Activated naive CD8-positive, alpha-beta T cell treated with anti-CD3 and anti-CD28 coated beads, Interleukin-2, amount 10 ng/mL, durations not matched to agents 7 days and 5 days (primary cell): ENCODE measurements around the gene SPC25. TPM values are rescaled to one million over a fixed set of nuclear protein-coding genes. Genes with fewer than 3 reads are reported as not detected.
A peak's percentile ranks its signal among the peaks of the same experiment; 100 is the strongest.
"Not testable (repeated sequence)": the region's sequence is repeated elsewhere in the genome, so short reads cannot be mapped to it uniquely, and the experiment has no call there.

Experiments used
- ATAC-seq: fragments of 150-1000 bp; cut with Tn5 transposase; one replicate; pipeline ENCODE4 v1.10.0; 2021; ENCODE audit warnings: low read depth, moderate library complexity
- POLR2A ChIA-PET: fragments of 350-600 bp; sonication (Branson Sonifier 250); formaldehyde crosslinking; loops from one replicate; lab custom pipeline; 2021; ENCODE audit warnings: antibody characterized with exemption; lab: Charles Lee
- DNase-seq: peaks from one replicate; pipeline ENCODE4 v3.0.0; 2021
- H3K27ac Mint-ChIP-seq: one replicate; pipeline ENCODE4 v1.8.0; 2022; ENCODE audit warnings: mild to moderate bottlenecking, mixed read lengths
- H3K27me3 Mint-ChIP-seq: one replicate; pipeline ENCODE4 v1.8.0; 2022; ENCODE audit warnings: mild to moderate bottlenecking, moderate library complexity, mixed read lengths
- H3K36me3 Mint-ChIP-seq: one replicate; pipeline ENCODE4 v1.8.0; 2021; ENCODE audit warnings: mild to moderate bottlenecking, mixed read lengths
- H3K4me1 Mint-ChIP-seq: one replicate; pipeline ENCODE4 v1.8.0; 2021; ENCODE audit warnings: mixed read lengths
- H3K4me3 Mint-ChIP-seq: one replicate; pipeline ENCODE4 v1.8.0; 2022; ENCODE audit warnings: mild to moderate bottlenecking, moderate library complexity, mixed read lengths
- H3K9me3 Mint-ChIP-seq: one replicate; pipeline ENCODE4 v1.8.0; 2021; ENCODE audit warnings: mixed read lengths
- total RNA-seq, 2 experiments: library from RNA; stranded (reverse); gene quantifications; one replicate each; pipeline ENCODE4 v1.2.3, GENCODE V29; 2021

SPC25 gene, protein sequence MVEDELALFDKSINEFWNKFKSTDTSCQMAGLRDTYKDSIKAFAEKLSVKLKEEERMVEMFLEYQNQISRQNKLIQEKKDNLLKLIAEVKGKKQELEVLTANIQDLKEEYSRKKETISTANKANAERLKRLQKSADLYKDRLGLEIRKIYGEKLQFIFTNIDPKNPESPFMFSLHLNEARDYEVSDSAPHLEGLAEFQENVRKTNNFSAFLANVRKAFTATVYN
- 10 to 100 TPM; 35.6 to 40.0 TPM for total RNA-seq

DNA sequence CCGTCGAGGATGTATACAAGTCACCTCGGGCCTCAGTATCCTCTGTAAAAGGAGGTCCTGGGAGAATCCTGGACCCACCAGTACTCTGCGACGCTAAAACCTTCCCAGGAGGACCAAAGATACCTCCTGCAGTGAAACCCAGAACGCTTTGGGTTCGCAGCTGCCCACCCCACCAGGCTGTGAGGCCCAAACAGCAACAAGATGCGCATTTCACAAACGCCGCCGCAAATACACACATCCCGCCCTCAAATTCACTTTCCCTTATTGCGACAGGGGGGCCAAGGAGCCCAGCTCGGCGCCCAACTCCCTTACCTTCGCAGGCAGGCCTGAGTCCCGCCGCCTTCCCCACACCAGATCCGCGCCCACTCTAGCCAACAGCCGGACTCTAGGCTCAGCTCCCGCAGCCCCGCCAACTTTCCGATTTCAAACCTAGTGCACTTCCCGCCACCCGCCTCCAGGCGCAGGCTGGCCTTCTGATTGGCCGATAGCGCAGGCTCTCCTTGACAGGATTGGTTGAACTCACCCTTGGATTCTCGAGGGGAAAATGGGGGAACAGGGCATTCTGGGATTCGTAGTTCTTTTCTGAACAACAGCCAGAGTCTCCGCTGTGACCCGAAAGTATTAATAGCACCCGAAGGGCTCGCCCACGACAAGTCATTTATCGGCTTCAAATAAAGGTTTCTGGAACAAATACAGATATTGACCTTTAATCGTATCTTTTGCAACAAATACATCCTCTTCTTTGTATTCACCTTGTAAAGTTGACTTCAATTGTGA, at the start of gene SPC25:
SPC25 (minus strand) TSS at position 425 of the 777 bp plus-strand sequence. CDS start 911 bp downstream, outside the sequence.
- Mint-ChIP-seq H3K36me3 (peaks cover 23% of the 10 kb centered on the region), H3K27me3 (peaks cover 32% of the 10 kb centered on the region), H3K27ac (peak within 1 kb of the TSS; percentile 95), H3K4me3 (peak within 1 kb of the TSS; percentile 93), H3K9me3 (no peaks in the 10 kb centered on the region), H3K4me1 (peaks cover 15% of the 10 kb centered on the region)
- ATAC-seq (peak; percentile 99), DNase-seq (peak; percentile 88)
- POLR2A ChIA-PET = no interaction called here

DNA sequence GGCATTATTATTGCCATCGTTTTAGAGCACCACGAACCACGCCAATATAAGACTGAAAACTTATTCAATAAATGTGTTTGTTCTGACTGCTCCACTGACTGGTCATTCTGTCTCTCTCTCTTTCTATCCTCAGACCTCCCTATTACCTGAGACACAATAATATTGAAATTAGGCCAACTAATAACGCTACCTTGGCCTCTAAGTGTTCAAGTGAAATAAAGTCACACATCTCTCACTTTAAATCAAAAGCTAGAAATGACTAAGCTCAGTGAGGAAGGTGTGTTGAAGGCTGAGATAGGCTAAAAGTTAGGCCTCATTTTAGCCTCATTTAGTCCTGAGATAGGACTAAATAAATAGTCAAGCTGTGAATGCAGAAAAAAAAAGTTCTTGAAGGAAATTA, 49.7 kb upstream of the SPC25 start:
- Mint-ChIP-seq H3K4me1 (no peaks in the 10 kb centered on the region), H3K4me3 (no peak overlapping the region), H3K27me3 (peaks cover 10% of the 10 kb centered on the region), H3K36me3 (no peaks in the 10 kb centered on the region), H3K27ac (no peak overlapping the region), H3K9me3 (no peaks in the 10 kb centered on the region)
- POLR2A ChIA-PET = no interaction called here
- ATAC-seq (no peak), DNase-seq (no peak)

DNA sequence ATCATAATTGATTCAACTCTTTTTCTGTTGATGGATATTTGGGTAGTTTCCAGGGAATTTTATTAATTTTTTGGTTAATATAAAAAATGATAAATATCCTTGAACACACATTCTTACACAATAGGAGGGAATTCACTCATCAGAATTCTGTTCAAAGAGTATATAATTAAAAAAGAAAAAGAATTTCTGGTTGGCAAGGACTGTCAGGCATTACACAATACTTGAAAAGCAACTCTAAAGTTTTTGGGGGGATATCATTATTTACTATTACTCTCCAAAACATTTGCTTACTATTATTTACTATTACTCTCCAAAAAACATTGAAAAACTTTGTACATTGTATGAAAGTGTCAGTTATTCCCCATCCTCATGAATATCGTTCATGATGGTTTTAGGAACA, 48.8 kb upstream of the SPC25 start:
- POLR2A ChIA-PET = no interaction called here
- Mint-ChIP-seq H3K27me3 (peaks cover 5% of the 10 kb centered on the region), H3K36me3 (no peaks in the 10 kb centered on the region), H3K4me1 (no peaks in the 10 kb centered on the region), H3K9me3 (no peaks in the 10 kb centered on the region), H3K27ac (no peak overlapping the region), H3K4me3 (no peak overlapping the region)
- no peak for DNase-seq
- ATAC-seq = no peak

DNA sequence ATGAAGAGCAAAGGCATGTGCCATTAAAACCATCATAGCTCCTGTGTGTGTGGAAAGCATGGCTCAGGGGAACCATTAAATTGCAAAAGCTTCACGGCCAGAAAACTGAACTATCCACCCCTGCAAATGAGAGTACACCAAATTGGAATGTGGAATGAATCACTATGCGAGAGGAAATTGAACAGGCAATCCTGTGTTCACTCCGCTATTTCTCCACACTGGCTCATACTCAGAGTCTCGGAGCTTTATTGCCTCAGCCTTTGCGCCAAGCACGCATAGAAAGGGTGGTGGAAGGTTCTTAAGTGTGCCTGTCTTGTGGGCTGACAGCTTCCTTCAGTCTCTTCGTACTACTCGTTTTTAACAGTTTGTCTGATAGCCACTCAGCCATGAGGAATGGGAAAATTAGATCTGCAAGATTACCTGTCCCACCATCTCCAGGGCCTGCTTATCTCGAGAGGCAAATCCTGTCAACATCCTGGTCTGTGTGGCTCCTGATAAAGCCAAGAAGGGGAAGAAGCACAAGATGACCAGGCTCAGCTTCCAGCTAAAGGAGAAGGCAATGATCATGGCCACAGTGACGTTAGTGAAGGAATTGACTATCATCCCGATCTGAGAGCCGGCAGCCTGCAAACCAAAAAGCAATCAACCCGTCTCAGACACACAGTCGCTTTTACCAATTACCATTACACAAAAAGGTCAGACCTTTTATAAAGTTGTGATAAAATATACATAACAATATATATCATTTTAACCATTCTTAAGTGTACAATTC, 45.8 kb upstream of the SPC25 start:
- POLR2A ChIA-PET = no interaction called here
- Mint-ChIP-seq H3K36me3 (no peaks in the 10 kb centered on the region), H3K4me1 (no peaks in the 10 kb centered on the region), H3K4me3 (no peak overlapping the region), H3K9me3 (no peaks in the 10 kb centered on the region), H3K27me3 (peaks cover 10% of the 10 kb centered on the region), H3K27ac (no peak overlapping the region)
- DNase-seq (no peak), ATAC-seq (no peak)

DNA sequence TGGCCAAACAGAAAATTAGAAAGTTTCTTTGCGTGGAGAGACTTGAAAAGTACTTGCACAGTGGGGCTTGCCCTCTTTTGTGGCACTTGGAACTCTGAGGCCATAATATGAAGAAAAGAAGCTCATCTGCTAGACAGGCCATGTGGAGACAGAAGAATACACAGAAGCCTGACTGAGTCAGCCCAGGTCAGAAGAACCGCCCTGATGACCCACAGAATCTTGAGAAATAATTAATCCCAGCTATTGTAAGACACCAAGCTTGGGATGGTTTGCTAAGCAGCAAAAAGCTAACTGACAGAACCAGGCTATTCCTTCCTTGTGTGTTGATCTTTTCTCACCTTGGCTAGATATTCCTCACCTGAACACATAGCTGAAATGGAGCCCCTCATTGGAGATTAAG, 44.6 kb upstream of the SPC25 start:
- Mint-ChIP-seq H3K36me3 (no peaks in the 10 kb centered on the region), H3K27me3 (peaks cover 19% of the 10 kb centered on the region)

DNA sequence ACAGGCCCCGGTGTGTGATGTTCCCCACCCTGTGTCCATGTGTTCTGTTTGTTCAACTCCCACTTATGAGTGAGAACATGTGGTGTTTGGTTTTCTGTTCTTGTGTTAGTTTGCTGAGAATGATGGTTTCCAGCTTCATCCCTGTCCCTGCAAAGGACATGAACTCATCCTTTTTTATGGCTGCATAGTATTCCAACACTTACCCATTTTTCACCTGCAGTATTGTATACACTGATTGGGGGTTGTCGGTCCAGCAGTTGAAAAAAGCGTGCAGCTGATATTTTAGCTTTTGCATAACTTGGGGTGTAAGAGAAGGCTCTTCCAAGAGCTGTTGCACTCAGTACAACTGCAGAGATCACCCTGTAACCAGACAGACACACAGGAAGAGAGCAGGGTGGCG, 41.9 kb upstream of the SPC25 start:
- H3K4me1 Mint-ChIP-seq, DNase-seq, H3K9me3 Mint-ChIP-seq, ATAC-seq, POLR2A ChIA-PET, H3K27ac Mint-ChIP-seq, H3K36me3 Mint-ChIP-seq, H3K4me3 Mint-ChIP-seq: not testable (repeated sequence)
- H3K27me3 Mint-ChIP-seq = peaks cover 39% of the 10 kb centered on the region

More for the DNA sequence above, 44.6 kb upstream of the SPC25 start:
- POLR2A ChIA-PET = no interaction called here
- no peak for ATAC-seq
- H3K27ac Mint-ChIP-seq = no peak overlapping the region
- H3K9me3 Mint-ChIP-seq = no peaks in the 10 kb centered on the region
- H3K4me1 Mint-ChIP-seq = no peaks in the 10 kb centered on the region
- H3K4me3 Mint-ChIP-seq = no peak overlapping the region
- no peak for DNase-seq

DNA sequence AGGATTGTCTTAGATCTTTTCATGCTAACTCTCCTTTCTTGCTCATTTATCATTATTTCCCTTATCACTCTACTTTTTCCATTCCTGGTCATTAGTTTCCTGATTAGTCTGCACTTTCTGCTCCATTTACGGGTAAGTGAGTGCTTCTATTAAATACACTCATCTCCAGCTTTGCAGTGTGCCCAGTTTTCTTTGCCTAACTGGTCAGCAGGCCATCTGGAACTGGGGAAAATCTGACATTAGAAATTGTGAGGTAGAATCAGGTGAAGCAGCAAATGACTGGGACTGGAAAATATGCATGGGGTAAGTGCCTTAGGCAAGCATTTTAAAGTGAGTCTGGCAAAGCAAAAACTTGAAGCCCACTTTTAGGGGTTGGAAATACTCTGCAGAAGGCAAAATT, 40.0 kb upstream of the SPC25 start:
- no peaks in the 10 kb centered on the region for H3K36me3 Mint-ChIP-seq
- H3K27me3 Mint-ChIP-seq = peaks cover 51% of the 10 kb centered on the region
- H3K4me3 Mint-ChIP-seq = no peak overlapping the region
- DNase-seq (no peak), ATAC-seq (no peak)
- H3K4me1 Mint-ChIP-seq = no peaks in the 10 kb centered on the region
- H3K9me3 Mint-ChIP-seq = no peaks in the 10 kb centered on the region
- H3K27ac Mint-ChIP-seq = no peak overlapping the region
- POLR2A ChIA-PET = no interaction called here

DNA sequence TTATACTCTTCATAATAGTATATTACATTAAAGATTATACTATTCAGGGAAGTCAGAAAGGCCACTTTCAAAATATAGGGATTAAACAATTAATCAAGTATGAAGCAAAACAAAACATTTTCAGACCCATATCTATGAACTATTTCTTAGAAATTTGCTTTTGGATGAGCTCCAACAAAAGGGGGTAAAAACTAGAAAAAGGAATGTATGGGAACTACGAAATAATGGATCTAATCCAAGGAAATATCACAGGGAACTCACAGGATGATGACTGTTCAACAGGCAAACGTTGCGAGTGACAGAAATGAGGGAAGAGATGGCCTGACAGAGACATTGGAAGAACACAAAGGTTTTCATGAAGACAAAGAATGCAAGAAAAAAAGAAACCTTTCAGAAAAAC, 38.8 kb upstream of the SPC25 start:
- POLR2A ChIA-PET = no interaction called here
- DNase-seq (no peak), ATAC-seq (no peak)
- H3K9me3 Mint-ChIP-seq = no peaks in the 10 kb centered on the region
- H3K27me3 Mint-ChIP-seq = peaks cover 58% of the 10 kb centered on the region
- H3K4me1 Mint-ChIP-seq = no peaks in the 10 kb centered on the region
- H3K36me3 Mint-ChIP-seq = no peaks in the 10 kb centered on the region
- H3K27ac Mint-ChIP-seq = no peak overlapping the region
- no peak overlapping the region for H3K4me3 Mint-ChIP-seq

DNA sequence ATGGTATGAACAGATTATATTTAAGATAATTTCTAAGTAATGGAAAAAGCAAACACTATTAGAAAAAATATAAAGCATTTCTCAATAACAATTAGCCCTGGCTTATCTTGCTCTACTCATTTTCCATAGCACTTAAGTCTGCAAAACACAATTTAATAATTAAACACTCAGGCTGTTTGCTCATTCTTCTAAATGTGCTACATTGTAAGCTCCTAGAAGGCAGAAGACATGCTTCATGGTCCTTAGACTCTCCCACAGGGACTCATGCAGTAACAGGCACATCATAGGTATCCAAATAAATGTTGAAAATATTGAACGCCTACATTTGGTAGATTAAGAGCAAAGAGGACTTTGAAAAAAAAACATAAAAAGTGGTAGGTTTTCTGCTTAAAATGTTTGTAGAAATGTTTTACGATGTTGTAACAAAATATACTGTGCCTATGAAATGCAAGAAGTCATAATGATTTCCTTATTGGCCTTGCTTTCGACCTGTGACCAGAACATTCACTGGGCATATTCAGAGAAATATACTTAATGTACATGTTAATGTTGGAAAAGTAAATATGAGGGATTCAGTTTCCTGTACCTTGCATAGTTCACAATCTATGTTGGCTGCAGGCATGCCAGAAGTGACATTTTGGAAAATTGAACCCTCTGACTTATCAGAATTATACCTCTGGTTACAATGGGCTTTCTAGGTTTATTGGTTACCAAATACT, 38.0 kb upstream of the SPC25 start:
- POLR2A ChIA-PET = no interaction called here
- Mint-ChIP-seq H3K36me3 (no peaks in the 10 kb centered on the region), H3K27ac (no peak overlapping the region), H3K9me3 (no peaks in the 10 kb centered on the region), H3K4me3 (no peak overlapping the region), H3K4me1 (no peaks in the 10 kb centered on the region), H3K27me3 (peaks cover 62% of the 10 kb centered on the region)
- DNase-seq (no peak), ATAC-seq (no peak)

DNA sequence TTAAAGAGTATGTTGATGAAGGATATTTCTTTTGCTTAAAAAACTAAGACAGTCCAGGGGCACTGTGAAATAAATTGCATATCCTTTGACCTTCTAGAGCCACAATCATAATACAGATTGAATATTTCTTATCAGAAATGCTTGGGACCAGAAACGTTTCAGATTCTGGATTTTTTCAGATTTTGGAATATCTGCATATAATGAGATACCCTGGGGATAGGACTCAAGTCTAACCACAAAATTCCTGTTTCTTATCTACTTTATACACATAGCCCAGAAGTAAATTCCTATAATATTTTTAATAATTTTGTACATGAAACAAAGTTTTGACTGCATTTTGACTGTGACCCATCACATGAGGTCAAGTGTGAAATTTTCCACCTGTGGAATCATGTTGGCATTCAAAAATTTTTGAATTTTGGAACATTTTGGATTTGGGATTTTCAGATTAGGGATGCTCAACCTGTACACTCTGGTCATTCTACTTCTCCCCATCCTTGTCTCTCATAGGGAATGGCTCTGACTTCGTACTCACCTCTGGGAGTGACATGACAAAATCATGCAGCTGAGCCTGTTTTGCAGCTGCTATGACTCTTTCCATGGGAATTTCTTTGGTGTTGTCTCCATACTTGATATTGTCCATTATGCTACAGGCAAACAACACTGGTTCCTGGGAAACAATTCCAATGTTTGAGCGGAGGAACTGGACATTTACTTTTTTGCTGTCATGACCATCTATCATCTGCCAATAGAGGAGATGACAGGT, 36.6 kb upstream of the SPC25 start:
- Mint-ChIP-seq H3K27ac (no peak overlapping the region), H3K4me1 (no peaks in the 10 kb centered on the region), H3K4me3 (no peak overlapping the region), H3K27me3 (peaks cover 64% of the 10 kb centered on the region), H3K36me3 (no peaks in the 10 kb centered on the region), H3K9me3 (no peaks in the 10 kb centered on the region)
- DNase-seq = no peak
- POLR2A ChIA-PET = no interaction called here
- ATAC-seq = no peak

DNA sequence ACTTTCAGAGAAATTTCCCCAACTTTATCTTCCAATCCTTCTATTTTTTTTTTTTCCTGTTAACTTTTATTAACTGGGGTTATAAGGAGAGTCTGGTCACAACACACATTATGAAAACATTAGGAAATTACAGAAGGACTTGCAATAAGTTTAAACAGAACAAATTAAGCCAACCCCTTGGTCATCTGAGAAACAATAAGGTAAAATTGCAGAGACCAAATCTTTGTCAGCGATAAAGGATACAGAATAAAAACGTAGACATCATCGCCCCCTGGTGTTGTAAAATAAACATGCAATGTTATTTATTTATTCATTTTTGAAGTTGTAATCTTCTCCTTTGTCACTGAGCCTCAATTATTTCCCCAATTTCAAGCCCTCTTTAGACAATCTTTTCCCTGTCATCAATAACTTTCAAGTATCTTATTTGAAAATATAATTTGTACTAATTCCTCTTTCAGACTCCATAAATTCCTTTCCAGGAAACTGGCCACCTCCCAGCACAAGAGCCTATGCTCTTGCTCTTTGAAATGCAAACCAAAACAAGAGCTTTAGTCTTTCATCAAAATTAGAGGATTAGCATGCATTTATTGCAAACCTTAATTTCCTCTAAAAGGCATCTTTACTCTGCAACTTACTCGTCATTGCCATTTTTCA, 30.4 kb upstream of the SPC25 start:
- no peak for DNase-seq
- Mint-ChIP-seq H3K36me3 (no peaks in the 10 kb centered on the region), H3K27ac (no peak overlapping the region), H3K4me1 (peaks cover 8% of the 10 kb centered on the region), H3K27me3 (peaks cover 35% of the 10 kb centered on the region), H3K9me3 (no peaks in the 10 kb centered on the region), H3K4me3 (no peak overlapping the region)
- POLR2A ChIA-PET = no interaction called here
- ATAC-seq = no peak

DNA sequence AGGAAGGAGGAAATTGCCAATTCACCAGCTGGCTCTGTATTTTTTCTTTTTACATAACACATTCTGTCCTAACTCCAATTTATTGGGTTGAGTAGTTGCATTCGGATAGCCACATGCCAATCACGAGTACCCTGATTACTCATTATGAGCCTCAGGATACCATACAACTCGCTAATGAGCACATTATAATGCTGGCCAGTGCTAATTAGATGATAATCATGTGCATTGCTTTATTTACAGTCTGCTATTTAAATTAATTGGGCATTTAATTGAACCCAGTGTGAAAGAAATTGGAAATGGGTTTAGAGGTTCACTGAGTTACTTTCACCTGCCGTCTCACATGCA, 26.1 kb upstream of the SPC25 start:
- no peak for DNase-seq
- Mint-ChIP-seq H3K27me3 (peaks cover 39% of the 10 kb centered on the region), H3K4me3 (no peak overlapping the region), H3K27ac (no peak overlapping the region), H3K36me3 (peaks cover 4% of the 10 kb centered on the region), H3K9me3 (peaks cover 6% of the 10 kb centered on the region), H3K4me1 (peaks cover 14% of the 10 kb centered on the region)
- POLR2A ChIA-PET = no interaction called here
- ATAC-seq = no peak
